Loucy (cell line): ENCODE data around the gene IFT27.

Source experiments
- CTCF ChIP-seq: fragments of 200-600 bp; sonication (generic); conservative IDR thresholded peaks from 2 replicates; pipeline ENCODE4 v1.5.1; 2014; ENCODE audit warnings: mild to moderate bottlenecking, antibody characterized with exemption, low read length
- EZH2phosphoT487 ChIP-seq: fragments of 200-600 bp; IDR thresholded peaks from 2 replicates; pipeline ENCODE4 v1.6.1; 2018; ENCODE audit warnings: antibody characterized with exemption, mild to moderate bottlenecking, moderate library complexity, borderline replicate concordance

GRCh38 chr22:36818010-36818642 is 42.2 kb upstream of the IFT27 start:
- TF ChIP-seq CTCF (no peak), EZH2phosphoT487 (no peak)
